Keratinocyte (primary cell): ENCODE measurements around the gene TSSC4. TPM values are rescaled to one million over a fixed set of nuclear protein-coding genes. Genes with fewer than 3 reads are reported as not detected.

Experiments used
- DNase-seq: peaks from one replicate; pipeline ENCODE4 v3.0.0-alpha.2; 2011; ENCODE audit warnings: low read depth, missing footprints, low spot score
- FAIRE-seq: peaks from 2 replicates; lab custom pipeline; 2011; peaks lifted over from hg19 to GRCh38; lab: Jason Lieb, UNC
- H2AFZ ChIP-seq: 2 replicates; pipeline ENCODE4 v1.6.0; 2012; ENCODE audit warnings: low read length, control low read depth, inconsistent platforms; ENCODE audit not compliant: control insufficient read depth
- H3K27ac ChIP-seq: 2 replicates; pipeline ENCODE4 v1.5.1; 2011; ENCODE audit warnings: low read length; ENCODE audit not compliant: control insufficient read depth, insufficient read depth
- H3K27me3 ChIP-seq: 3 replicates; pipeline ENCODE4 v1.6.0; 2011; ENCODE audit warnings: low read length; ENCODE audit not compliant: control insufficient read depth, insufficient read depth; ENCODE audit errors: extremely low read depth
- H3K36me3 ChIP-seq, 2 experiments: 2 replicates in 1 of 2; 3 replicates in 1 of 2; pipeline ENCODE4 v1.5.1; 2011; ENCODE audit warnings: low read length in 2 of 2, mild to moderate bottlenecking in 1 of 2; ENCODE audit not compliant: control insufficient read depth in 2 of 2, insufficient read depth in 2 of 2; ENCODE audit errors: extremely low read depth in 1 of 2
- H3K4me1 ChIP-seq: 3 replicates; pipeline ENCODE4 v1.5.1; 2011; ENCODE audit warnings: low read length; ENCODE audit not compliant: control insufficient read depth, insufficient read depth; ENCODE audit errors: extremely low read depth
- H3K4me2 ChIP-seq: 3 replicates; pipeline ENCODE4 v1.6.0; 2011; ENCODE audit warnings: low read depth, low read length; ENCODE audit not compliant: control insufficient read depth, insufficient read depth; ENCODE audit errors: extremely low read depth
- H3K4me3 ChIP-seq, 3 experiments: fragments of 200-600 bp in 1 of 3; sonication (generic) in 1 of 3; 2 replicates in 2 of 3; 3 replicates in 1 of 3; pipeline ENCODE4 v1.5.1; 2011 to 2016; ENCODE audit warnings: low read length in 3 of 3, mild to moderate bottlenecking in 3 of 3, control low read depth in 2 of 3, inconsistent platforms in 1 of 3, low read depth in 1 of 3, mixed read lengths in 1 of 3, mixed run types in 1 of 3, moderate library complexity in 1 of 3; ENCODE audit not compliant: control insufficient read depth in 2 of 3, insufficient read depth in 2 of 3; ENCODE audit errors: extremely low read depth in 1 of 3
- H3K79me2 ChIP-seq: 2 replicates; pipeline ENCODE4 v1.6.0; 2012; ENCODE audit warnings: low read length; ENCODE audit not compliant: control insufficient read depth, insufficient read depth
- H3K9ac ChIP-seq: 3 replicates; pipeline ENCODE4 v1.6.0; 2011; ENCODE audit warnings: low read length; ENCODE audit not compliant: control insufficient read depth, insufficient read depth; ENCODE audit errors: extremely low read depth
- H3K9me1 ChIP-seq: 3 replicates; pipeline ENCODE4 v1.6.0; 2011; ENCODE audit warnings: low read length; ENCODE audit not compliant: control insufficient read depth, insufficient read depth; ENCODE audit errors: extremely low read depth
- H3K9me3 ChIP-seq: 2 replicates; pipeline ENCODE4 v1.5.1; 2012; ENCODE audit warnings: low read depth, low read length; ENCODE audit not compliant: control insufficient read depth
- H4K20me1 ChIP-seq: 3 replicates; pipeline ENCODE4 v1.6.0; 2011; ENCODE audit warnings: low read length; ENCODE audit not compliant: control insufficient read depth, insufficient read depth; ENCODE audit errors: extremely low read depth
- EZH2 ChIP-seq: IDR thresholded peaks from one replicate; pipeline ENCODE4 v1.6.1; 2012; ENCODE audit warnings: inconsistent platforms, mild to moderate bottlenecking, low read length, moderate library complexity
- dilution Hi-C: fragments of 300-500 bp; cut with MboI; formaldehyde crosslinking; loops from one replicate; pipeline ENCODE4 v1.7.0; 2020; ENCODE audit warnings: low sequenced_read_pairs; ENCODE audit not compliant: extremely low pct_ligation_motif_present
- polyA plus RNA-seq, 5 experiments: library from polyadenylated mRNA; depleted of rRNA in 3 of 5; stranded (reverse) in 3 of 5; stranded (forward) in 1 of 5; unstranded in 1 of 5; fragments of >200 nt; gene quantifications; 1 replicate in 1 of 5; 2 replicates in 3 of 5; 3 replicates in 1 of 5; pipeline versions ENCODE4 v1.2.1 to v1.2.3, GENCODE V29; 2011 to 2012; ENCODE audit warnings: missing spikeins in 2 of 5, low read depth in 1 of 5, low replicate concordance in 1 of 5
- TF ChIP-seq, protein P1 (sequence below), 3 experiments: IDR thresholded peaks in 1 of 3; conservative IDR thresholded peaks in 1 of 3; optimal IDR thresholded peaks in 1 of 3; 2 replicates in 2 of 3; 3 replicates in 1 of 3; pipeline versions ENCODE3 to v1.5.1; 2011; ENCODE audit warnings: low read length in 3 of 3, mild to moderate bottlenecking in 3 of 3, moderate library complexity in 2 of 3, control low read depth in 1 of 3, inconsistent platforms in 1 of 3; ENCODE audit not compliant: insufficient read depth in 2 of 3; ENCODE audit errors: extremely low read depth in 1 of 3

Gene TSSC4
- polyA plus RNA-seq, 1 donor (not counting 4 experiments of a cell fraction or from before 2014, with no cell fraction given): 15.9 TPM

GRCh38 chr11:2450321-2451041 is 49.9 kb downstream of the TSSC4 start:
- Histone ChIP-seq H3K4me2 (no peak overlapping the region), H3K4me3 (no peak overlapping the region), H3K27ac (no peak overlapping the region), H2AFZ (no peak overlapping the region), H3K9me3 (no peaks in the 10 kb centered on the region), H3K9me1 (no peaks in the 10 kb centered on the region), H3K36me3 (no peaks in the 10 kb centered on the region), H3K4me1 (no peaks in the 10 kb centered on the region), H4K20me1 (no peaks in the 10 kb centered on the region), H3K9ac (no peak overlapping the region), H3K79me2 (no peaks in the 10 kb centered on the region), H3K27me3 (peaks cover 36% of the 10 kb centered on the region)
- no peak for FAIRE-seq
- TF ChIP-seq EZH2: no peak
- TF ChIP-seq, protein P1, sequence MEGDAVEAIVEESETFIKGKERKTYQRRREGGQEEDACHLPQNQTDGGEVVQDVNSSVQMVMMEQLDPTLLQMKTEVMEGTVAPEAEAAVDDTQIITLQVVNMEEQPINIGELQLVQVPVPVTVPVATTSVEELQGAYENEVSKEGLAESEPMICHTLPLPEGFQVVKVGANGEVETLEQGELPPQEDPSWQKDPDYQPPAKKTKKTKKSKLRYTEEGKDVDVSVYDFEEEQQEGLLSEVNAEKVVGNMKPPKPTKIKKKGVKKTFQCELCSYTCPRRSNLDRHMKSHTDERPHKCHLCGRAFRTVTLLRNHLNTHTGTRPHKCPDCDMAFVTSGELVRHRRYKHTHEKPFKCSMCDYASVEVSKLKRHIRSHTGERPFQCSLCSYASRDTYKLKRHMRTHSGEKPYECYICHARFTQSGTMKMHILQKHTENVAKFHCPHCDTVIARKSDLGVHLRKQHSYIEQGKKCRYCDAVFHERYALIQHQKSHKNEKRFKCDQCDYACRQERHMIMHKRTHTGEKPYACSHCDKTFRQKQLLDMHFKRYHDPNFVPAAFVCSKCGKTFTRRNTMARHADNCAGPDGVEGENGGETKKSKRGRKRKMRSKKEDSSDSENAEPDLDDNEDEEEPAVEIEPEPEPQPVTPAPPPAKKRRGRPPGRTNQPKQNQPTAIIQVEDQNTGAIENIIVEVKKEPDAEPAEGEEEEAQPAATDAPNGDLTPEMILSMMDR (optimal IDR thresholded peaks at IDR 0.05 in 1 of 3, IDR thresholded peaks at IDR 0.05 in 1 of 3, conservative IDR thresholded peaks at IDR 0.05 in 1 of 3; ENCODE audit: extremely low read depth in 1 of 3, insufficient read depth in 2 of 3, low read length in 3 of 3): no peak
- dilution Hi-C loops: no loop called here
- DNase-seq: no peak

- H3K4me1 ChIP-seq: no peaks in the 10 kb centered on the region
- H4K20me1 ChIP-seq: no peaks in the 10 kb centered on the region
- no peak overlapping the region for H2AFZ ChIP-seq
- H3K36me3 ChIP-seq: no peaks in the 10 kb centered on the region
- no peak overlapping the region for H3K9ac ChIP-seq
- H3K27me3 ChIP-seq: peaks cover 28% of the 10 kb centered on the region
- no peaks in the 10 kb centered on the region for H3K9me1 ChIP-seq
- no peak overlapping the region for H3K4me2 ChIP-seq
- FAIRE-seq: no peak
- no peak for DNase-seq
- no peak overlapping the region for H3K27ac ChIP-seq
- H3K9me3 ChIP-seq: no peaks in the 10 kb centered on the region
- no peak overlapping the region for H3K4me3 ChIP-seq
- no peak for TF ChIP-seq EZH2
- TF ChIP-seq, protein P1 (optimal IDR thresholded peaks at IDR 0.05 in 1 of 3, IDR thresholded peaks at IDR 0.05 in 1 of 3, conservative IDR thresholded peaks at IDR 0.05 in 1 of 3; ENCODE audit: extremely low read depth in 1 of 3, insufficient read depth in 2 of 3, low read length in 3 of 3): no peak
- dilution Hi-C loops: no loop called here
- no peaks in the 10 kb centered on the region for H3K79me2 ChIP-seq
Observed at GRCh38 chr11:2451336-2451735, 50.8 kb downstream of the TSSC4 start.
